ENCODE data around the gene PTPRQ.

DNA sequence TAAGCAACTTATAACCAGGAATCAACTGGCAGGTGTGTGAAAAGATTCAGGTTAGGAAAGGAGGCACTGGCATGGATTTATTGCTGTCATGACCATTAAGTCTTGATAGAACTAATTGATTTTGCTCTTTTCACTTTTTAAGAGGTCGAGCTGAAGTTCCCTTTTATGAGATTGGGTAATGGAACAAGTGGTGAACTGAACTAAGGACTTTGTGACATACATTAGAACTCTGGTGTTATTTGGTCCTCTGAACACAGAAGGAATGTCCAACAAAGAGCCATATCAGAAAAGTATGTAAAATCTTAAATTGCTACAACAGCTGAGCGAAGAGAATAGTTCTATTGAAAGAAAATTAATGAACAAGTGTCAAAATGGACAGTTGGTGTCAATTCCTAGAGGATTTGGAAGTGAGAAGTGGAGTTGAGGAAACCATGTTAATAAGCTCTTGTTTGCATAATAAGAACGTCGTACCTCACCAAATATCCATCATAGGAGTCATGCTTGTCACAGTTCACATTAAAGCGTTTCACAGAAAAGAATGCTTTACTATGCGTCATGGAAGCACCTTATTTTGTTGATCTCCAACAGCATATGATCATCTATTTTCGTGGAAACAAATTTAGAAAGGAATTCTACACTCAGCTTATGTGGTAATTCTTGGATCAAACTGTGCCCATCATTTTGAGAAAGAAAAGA lies 255.0 kb downstream of the PTPRQ start:
- TF ChIP-seq POLR2A (IDR thresholded peaks at IDR 0.05): no peak
- TF ChIP-seq, protein P1, sequence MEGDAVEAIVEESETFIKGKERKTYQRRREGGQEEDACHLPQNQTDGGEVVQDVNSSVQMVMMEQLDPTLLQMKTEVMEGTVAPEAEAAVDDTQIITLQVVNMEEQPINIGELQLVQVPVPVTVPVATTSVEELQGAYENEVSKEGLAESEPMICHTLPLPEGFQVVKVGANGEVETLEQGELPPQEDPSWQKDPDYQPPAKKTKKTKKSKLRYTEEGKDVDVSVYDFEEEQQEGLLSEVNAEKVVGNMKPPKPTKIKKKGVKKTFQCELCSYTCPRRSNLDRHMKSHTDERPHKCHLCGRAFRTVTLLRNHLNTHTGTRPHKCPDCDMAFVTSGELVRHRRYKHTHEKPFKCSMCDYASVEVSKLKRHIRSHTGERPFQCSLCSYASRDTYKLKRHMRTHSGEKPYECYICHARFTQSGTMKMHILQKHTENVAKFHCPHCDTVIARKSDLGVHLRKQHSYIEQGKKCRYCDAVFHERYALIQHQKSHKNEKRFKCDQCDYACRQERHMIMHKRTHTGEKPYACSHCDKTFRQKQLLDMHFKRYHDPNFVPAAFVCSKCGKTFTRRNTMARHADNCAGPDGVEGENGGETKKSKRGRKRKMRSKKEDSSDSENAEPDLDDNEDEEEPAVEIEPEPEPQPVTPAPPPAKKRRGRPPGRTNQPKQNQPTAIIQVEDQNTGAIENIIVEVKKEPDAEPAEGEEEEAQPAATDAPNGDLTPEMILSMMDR (IDR thresholded peaks at IDR 0.05): no peak
